HCT116 (cell line): ENCODE results near the gene SYT9. TPM values are rescaled to one million over a fixed set of nuclear protein-coding genes. Genes with fewer than 3 reads are reported as not detected.

Experiments used
- ATAC-seq: fragments of 200-7000 bp; cut with Tn5 transposase; 2 replicates; pipeline ENCODE4 v1.9.1; 2020; ENCODE audit warnings: mild to moderate bottlenecking, moderate library complexity
- BruUV-seq: library from RNA; stranded (reverse); fragments of 400-500 nt; replicated peaks from 2 replicates; lab custom pipeline; 2021; lab: Mats Ljungman, UMichigan
- CTCF ChIA-PET: fragments of 300-600 bp; sonication (Branson Sonifier 250); formaldehyde crosslinking; loops from one replicate; lab custom pipeline; 2021; ENCODE audit warnings: antibody characterized with exemption; lab: Charles Lee
- POLR2A ChIA-PET: fragments of 300-600, 350-600 bp; sonication (Branson Sonifier 250); formaldehyde crosslinking; loops from one replicate; lab custom pipeline; 2021; ENCODE audit warnings: antibody characterized with exemption; lab: Charles Lee
- RAD21 ChIA-PET, 2 experiments: fragments of 300-600 bp; sonication (Branson Sonifier 250); formaldehyde crosslinking; loops; one replicate each; lab custom pipeline; 2023; ENCODE audit warnings: low total read pairs in 2 of 2; ENCODE audit not compliant: uncharacterized antibody in 2 of 2, unreplicated experiment in 2 of 2, low non-redundant PET in 1 of 2; lab: Charles Lee
- DNase-seq: peaks from one replicate; pipeline ENCODE4 v3.0.0-alpha.2; 2010; ENCODE audit warnings: low read depth, low spot score
- H2AFZ ChIP-seq: fragments of 200-600 bp; shearing (Covaris generic), sonication (generic); 2 replicates; pipeline ENCODE4 v1.6.1; 2017; ENCODE audit warnings: low read depth, mixed run types, mixed read lengths, antibody characterized with exemption, low read length; ENCODE audit not compliant: poor library complexity, severe bottlenecking
- H3K27ac ChIP-seq: 2 replicates; pipeline ENCODE4 v1.5.1; 2012; ENCODE audit warnings: low read depth, low read length
- H3K27me3 ChIP-seq: fragments of 200-600 bp; sonication (generic); 2 replicates; pipeline ENCODE4 v1.6.1; 2016; ENCODE audit warnings: mixed run types, low read length, mixed read lengths; ENCODE audit not compliant: insufficient read depth
- H3K36me3 ChIP-seq, 2 experiments: fragments of 200-500 bp in 1 of 2; fragments of 200-600 bp in 1 of 2; sonication (Bioruptor generic) in 1 of 2; sonication (generic) in 1 of 2; 2 replicates each; pipeline versions ENCODE4 v1.5.1 to v1.6.1; 2014 to 2016; ENCODE audit warnings: low read length in 2 of 2, inconsistent platforms in 1 of 2, mixed read lengths in 1 of 2, mixed run types in 1 of 2; ENCODE audit not compliant: insufficient read depth in 2 of 2, control insufficient read depth in 1 of 2
- H3K4me1 ChIP-seq, 2 experiments: fragments of 200-600 bp in 1 of 2; sonication (generic) in 1 of 2; 2 replicates each; pipeline versions ENCODE4 v1.5.1 to v1.6.1; 2012 to 2017; ENCODE audit warnings: low read length in 2 of 2, inconsistent platforms in 1 of 2, mild to moderate bottlenecking in 1 of 2, mixed read lengths in 1 of 2, mixed run types in 1 of 2, moderate library complexity in 1 of 2; ENCODE audit not compliant: insufficient read depth in 2 of 2, control insufficient read depth in 1 of 2
- H3K4me2 ChIP-seq: fragments of 200-600 bp; sonication (generic); 2 replicates; pipeline ENCODE4 v1.6.1; 2017; ENCODE audit warnings: mixed run types, low read length, mixed read lengths
- H3K4me3 ChIP-seq, 2 experiments: fragments of 200-600 bp in 1 of 2; sonication (generic) in 1 of 2; replicated peaks in 1 of 2; 2 replicates each; pipeline ENCODE4 v1.5.1; 2011 to 2016; ENCODE audit warnings: low read length in 2 of 2, control low read depth in 1 of 2, low read depth in 1 of 2, mild to moderate bottlenecking in 1 of 2, mixed read lengths in 1 of 2, mixed run types in 1 of 2
- H3K79me2 ChIP-seq: fragments of 200-600 bp; sonication (generic); 2 replicates; pipeline ENCODE4 v1.6.1; 2017; ENCODE audit warnings: mild to moderate bottlenecking, mixed run types, low read length, moderate library complexity, mixed read lengths; ENCODE audit not compliant: insufficient read depth
- H3K9ac ChIP-seq: fragments of 200-600 bp; sonication (generic); 2 replicates; pipeline ENCODE4 v1.6.1; 2016; ENCODE audit warnings: low read length, mixed read lengths
- H3K9me2 ChIP-seq: fragments of 200-600 bp; sonication (generic), shearing (Covaris generic); 2 replicates; pipeline ENCODE4 v1.6.1; 2017; ENCODE audit warnings: mixed run types, mild to moderate bottlenecking, moderate library complexity; ENCODE audit not compliant: insufficient read depth
- H3K9me3 ChIP-seq, 2 experiments: fragments of 200-500 bp in 1 of 2; fragments of 200-600 bp in 1 of 2; sonication (Bioruptor generic) in 1 of 2; sonication (generic) in 1 of 2; 2 replicates each; pipeline ENCODE4 v1.6.1; 2014 to 2017; ENCODE audit warnings: low read length in 2 of 2, mixed read lengths in 2 of 2, inconsistent platforms in 1 of 2, low read depth in 1 of 2, mild to moderate bottlenecking in 1 of 2, mixed run types in 1 of 2, moderate library complexity in 1 of 2; ENCODE audit not compliant: control insufficient read depth in 1 of 2, insufficient read depth in 1 of 2
- H4K20me1 ChIP-seq: fragments of 200-600 bp; sonication (generic), shearing (Covaris generic); 2 replicates; pipeline ENCODE4 v1.6.1; 2017; ENCODE audit warnings: mixed run types, mild to moderate bottlenecking, moderate library complexity; ENCODE audit not compliant: insufficient read depth
- CBX3 ChIP-seq: IDR thresholded peaks from 2 replicates; pipeline ENCODE4 v1.6.1; 2012; ENCODE audit warnings: low read depth
- CEBPB ChIP-seq: IDR thresholded peaks from 2 replicates; pipeline ENCODE4 v1.6.1; 2012; ENCODE audit warnings: low read depth
- EGR1 ChIP-seq: IDR thresholded peaks from 2 replicates; pipeline ENCODE4 v1.6.1; 2012; ENCODE audit warnings: low read depth
- ELF1 ChIP-seq: IDR thresholded peaks from 2 replicates; pipeline ENCODE4 v1.6.1; 2012; ENCODE audit warnings: low read depth, borderline replicate concordance
- EZH2 ChIP-seq: fragments of 200-600 bp; sonication (generic); IDR thresholded peaks from 2 replicates; pipeline ENCODE4 v1.6.1; 2017; ENCODE audit warnings: antibody characterized with exemption, mixed run types
- EZH2phosphoT487 ChIP-seq: fragments of 200-600 bp; IDR thresholded peaks from 2 replicates; pipeline ENCODE4 v1.6.1; 2018; ENCODE audit warnings: antibody characterized with exemption, borderline replicate concordance
- FOSL1 ChIP-seq: IDR thresholded peaks from 2 replicates; pipeline ENCODE4 v1.6.1; 2012; ENCODE audit warnings: low read depth
- JUND ChIP-seq: IDR thresholded peaks from 2 replicates; pipeline ENCODE4 v1.6.1; 2012
- POLR2A ChIP-seq: IDR thresholded peaks from 2 replicates; pipeline ENCODE4 v1.7.0; 2011; ENCODE audit warnings: borderline replicate concordance; ENCODE audit not compliant: insufficient read depth, insufficient read length; ENCODE audit errors: extremely low read depth
- POLR2AphosphoS5 ChIP-seq: IDR thresholded peaks from 2 replicates; pipeline ENCODE4 v1.6.1; 2011; ENCODE audit warnings: mild to moderate bottlenecking, low read depth, low read length, moderate library complexity
- RAD21 ChIP-seq: IDR thresholded peaks from 2 replicates; pipeline ENCODE4 v1.6.1; 2012; ENCODE audit warnings: low read depth, mild to moderate bottlenecking
- SIN3A ChIP-seq: IDR thresholded peaks from 2 replicates; pipeline ENCODE4 v1.6.1; 2012; ENCODE audit warnings: low read depth
- SRF ChIP-seq: IDR thresholded peaks from 2 replicates; pipeline ENCODE4 v1.6.1; 2012; ENCODE audit warnings: low read depth
- TCF7L2 ChIP-seq: IDR thresholded peaks from 2 replicates; pipeline ENCODE4 v1.7.0; 2011; ENCODE audit warnings: borderline replicate concordance, inconsistent platforms; ENCODE audit not compliant: insufficient read depth, insufficient read length; ENCODE audit errors: extremely low read depth
- ZFX ChIP-seq: fragments of 450-650 bp; IDR thresholded peaks from 2 replicates; pipeline ENCODE4 v1.6.1; 2017
- intact Hi-C: fragments of 100-400 bp; cut with micrococcal nuclease; formaldehyde crosslinking; loops from 2 replicates; pipeline ENCODE4 v1.10.0; 2022
- total RNA-seq: library from RNA; stranded (reverse); gene quantifications from one replicate; pipeline ENCODE4 v1.2.1, GENCODE V29; 2021; ENCODE audit not compliant: unreplicated experiment
- TF ChIP-seq, protein P1 (sequence below): IDR thresholded peaks from 2 replicates; pipeline ENCODE4 v1.6.1; 2012
- TF ChIP-seq, protein P2 (sequence below): IDR thresholded peaks from 2 replicates; pipeline ENCODE4 v1.6.1; 2012
- TF ChIP-seq, protein P3 (sequence below): IDR thresholded peaks from 2 replicates; pipeline ENCODE4 v1.6.1; 2012; ENCODE audit warnings: low read depth
- TF ChIP-seq, protein P4 (sequence below), 3 experiments: fragments of 200-600 bp in 1 of 3; sonication (generic) in 1 of 3; IDR thresholded peaks in 2 of 3; conservative IDR thresholded peaks in 1 of 3; 2 replicates each; pipeline ENCODE4 v1.5.1; 2012 to 2017; ENCODE audit warnings: low read depth in 2 of 3, low read length in 2 of 3, antibody characterized with exemption in 1 of 3, borderline replicate concordance in 1 of 3, control low read depth in 1 of 3, mild to moderate bottlenecking in 1 of 3, mixed read lengths in 1 of 3, mixed run types in 1 of 3, moderate library complexity in 1 of 3; ENCODE audit not compliant: insufficient read depth in 1 of 3
- TF ChIP-seq, protein P5 (sequence below): IDR thresholded peaks from 2 replicates; pipeline ENCODE4 v1.6.1; 2011; ENCODE audit warnings: mild to moderate bottlenecking, low read length, moderate library complexity; ENCODE audit not compliant: insufficient replicate concordance; ENCODE audit errors: extremely low read depth

Gene SYT9
- total RNA-seq, 1 experiment from 2014 or later = not detected

DNA sequence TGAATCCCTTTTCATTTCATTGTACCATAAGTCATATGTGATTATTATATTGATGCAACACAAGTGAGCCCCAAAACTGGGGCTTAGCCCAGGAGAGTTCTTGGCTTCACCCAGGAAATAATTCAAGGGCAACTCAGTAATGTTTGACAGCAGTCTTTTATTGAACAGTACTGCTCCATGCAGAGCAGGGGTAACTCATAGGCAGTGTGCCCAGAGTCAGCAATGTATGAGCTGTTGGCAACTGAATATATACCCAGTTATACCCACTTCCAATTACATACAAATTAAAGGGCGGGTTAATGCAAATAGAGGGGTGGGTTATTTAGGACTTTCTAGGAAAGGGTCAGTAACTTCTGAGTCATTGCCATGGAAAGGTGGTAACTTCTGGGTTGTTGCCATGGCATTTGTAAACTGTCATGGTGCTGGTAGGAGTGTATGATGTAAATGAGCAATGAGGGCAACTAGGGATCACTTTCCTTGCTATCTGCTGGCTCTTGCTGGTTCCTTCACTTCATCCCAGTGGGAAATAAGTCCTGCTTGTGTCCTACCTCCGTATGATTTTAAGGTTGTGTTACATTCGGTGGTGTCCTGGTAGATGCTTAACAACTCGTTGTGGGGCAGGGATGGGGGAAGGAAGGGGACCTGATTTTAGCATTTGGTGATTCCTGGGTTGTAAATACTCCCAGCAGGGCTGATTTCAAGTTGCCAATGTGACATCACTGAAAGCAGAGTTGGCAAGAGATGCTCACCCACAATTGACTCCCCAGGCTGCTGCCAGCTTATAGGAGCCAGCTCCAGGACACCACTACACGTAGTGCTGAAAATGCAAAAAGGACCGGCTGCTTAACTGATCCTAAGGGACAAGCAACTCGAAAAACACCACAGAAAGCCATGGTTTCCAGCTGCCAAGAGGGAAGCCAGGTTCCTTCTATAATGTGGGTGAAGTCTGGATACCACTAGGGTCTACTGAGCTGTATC, 70.1 kb downstream of the SYT9 start:
- H3K9me3 ChIP-seq = no peaks in the 10 kb centered on the region
- POLR2A ChIA-PET = no interaction called here
- H3K4me1 ChIP-seq = no peaks in the 10 kb centered on the region
- no peaks in the 10 kb centered on the region; the same call in 1 of the 2 replicates for H4K20me1 ChIP-seq
- no peaks in the 10 kb centered on the region for H3K79me2 ChIP-seq
- CTCF ChIA-PET = no interaction called here
- H3K4me2 ChIP-seq = no peak overlapping the region
- no peak overlapping the region for H3K27ac ChIP-seq
- TF ChIP-seq ZFX (no peak), POLR2AphosphoS5 (no peak), CEBPB (no peak), CBX3 (no peak), FOSL1 (no peak), SIN3A (no peak), EZH2phosphoT487 (no peak), POLR2A (no peak), RAD21 (no peak), EZH2 (no peak), ELF1 (no peak), EGR1 (no peak), TCF7L2 (no peak), JUND (no peak), SRF (no peak)
- TF ChIP-seq, protein P1, sequence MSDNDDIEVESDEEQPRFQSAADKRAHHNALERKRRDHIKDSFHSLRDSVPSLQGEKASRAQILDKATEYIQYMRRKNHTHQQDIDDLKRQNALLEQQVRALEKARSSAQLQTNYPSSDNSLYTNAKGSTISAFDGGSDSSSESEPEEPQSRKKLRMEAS = no peak
- TF ChIP-seq, protein P2, sequence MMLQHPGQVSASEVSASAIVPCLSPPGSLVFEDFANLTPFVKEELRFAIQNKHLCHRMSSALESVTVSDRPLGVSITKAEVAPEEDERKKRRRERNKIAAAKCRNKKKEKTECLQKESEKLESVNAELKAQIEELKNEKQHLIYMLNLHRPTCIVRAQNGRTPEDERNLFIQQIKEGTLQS = no peak
- TF ChIP-seq, protein P3, sequence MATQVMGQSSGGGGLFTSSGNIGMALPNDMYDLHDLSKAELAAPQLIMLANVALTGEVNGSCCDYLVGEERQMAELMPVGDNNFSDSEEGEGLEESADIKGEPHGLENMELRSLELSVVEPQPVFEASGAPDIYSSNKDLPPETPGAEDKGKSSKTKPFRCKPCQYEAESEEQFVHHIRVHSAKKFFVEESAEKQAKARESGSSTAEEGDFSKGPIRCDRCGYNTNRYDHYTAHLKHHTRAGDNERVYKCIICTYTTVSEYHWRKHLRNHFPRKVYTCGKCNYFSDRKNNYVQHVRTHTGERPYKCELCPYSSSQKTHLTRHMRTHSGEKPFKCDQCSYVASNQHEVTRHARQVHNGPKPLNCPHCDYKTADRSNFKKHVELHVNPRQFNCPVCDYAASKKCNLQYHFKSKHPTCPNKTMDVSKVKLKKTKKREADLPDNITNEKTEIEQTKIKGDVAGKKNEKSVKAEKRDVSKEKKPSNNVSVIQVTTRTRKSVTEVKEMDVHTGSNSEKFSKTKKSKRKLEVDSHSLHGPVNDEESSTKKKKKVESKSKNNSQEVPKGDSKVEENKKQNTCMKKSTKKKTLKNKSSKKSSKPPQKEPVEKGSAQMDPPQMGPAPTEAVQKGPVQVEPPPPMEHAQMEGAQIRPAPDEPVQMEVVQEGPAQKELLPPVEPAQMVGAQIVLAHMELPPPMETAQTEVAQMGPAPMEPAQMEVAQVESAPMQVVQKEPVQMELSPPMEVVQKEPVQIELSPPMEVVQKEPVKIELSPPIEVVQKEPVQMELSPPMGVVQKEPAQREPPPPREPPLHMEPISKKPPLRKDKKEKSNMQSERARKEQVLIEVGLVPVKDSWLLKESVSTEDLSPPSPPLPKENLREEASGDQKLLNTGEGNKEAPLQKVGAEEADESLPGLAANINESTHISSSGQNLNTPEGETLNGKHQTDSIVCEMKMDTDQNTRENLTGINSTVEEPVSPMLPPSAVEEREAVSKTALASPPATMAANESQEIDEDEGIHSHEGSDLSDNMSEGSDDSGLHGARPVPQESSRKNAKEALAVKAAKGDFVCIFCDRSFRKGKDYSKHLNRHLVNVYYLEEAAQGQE = no peak
- TF ChIP-seq, protein P4, sequence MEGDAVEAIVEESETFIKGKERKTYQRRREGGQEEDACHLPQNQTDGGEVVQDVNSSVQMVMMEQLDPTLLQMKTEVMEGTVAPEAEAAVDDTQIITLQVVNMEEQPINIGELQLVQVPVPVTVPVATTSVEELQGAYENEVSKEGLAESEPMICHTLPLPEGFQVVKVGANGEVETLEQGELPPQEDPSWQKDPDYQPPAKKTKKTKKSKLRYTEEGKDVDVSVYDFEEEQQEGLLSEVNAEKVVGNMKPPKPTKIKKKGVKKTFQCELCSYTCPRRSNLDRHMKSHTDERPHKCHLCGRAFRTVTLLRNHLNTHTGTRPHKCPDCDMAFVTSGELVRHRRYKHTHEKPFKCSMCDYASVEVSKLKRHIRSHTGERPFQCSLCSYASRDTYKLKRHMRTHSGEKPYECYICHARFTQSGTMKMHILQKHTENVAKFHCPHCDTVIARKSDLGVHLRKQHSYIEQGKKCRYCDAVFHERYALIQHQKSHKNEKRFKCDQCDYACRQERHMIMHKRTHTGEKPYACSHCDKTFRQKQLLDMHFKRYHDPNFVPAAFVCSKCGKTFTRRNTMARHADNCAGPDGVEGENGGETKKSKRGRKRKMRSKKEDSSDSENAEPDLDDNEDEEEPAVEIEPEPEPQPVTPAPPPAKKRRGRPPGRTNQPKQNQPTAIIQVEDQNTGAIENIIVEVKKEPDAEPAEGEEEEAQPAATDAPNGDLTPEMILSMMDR (IDR thresholded peaks at IDR 0.05 in 2 of 3, conservative IDR thresholded peaks at IDR 0.05 in 1 of 3; ENCODE audit: borderline replicate concordance in 1 of 3, insufficient read depth in 1 of 3, low read depth in 2 of 3, low read length in 2 of 3) = no peak
- TF ChIP-seq, protein P5, sequence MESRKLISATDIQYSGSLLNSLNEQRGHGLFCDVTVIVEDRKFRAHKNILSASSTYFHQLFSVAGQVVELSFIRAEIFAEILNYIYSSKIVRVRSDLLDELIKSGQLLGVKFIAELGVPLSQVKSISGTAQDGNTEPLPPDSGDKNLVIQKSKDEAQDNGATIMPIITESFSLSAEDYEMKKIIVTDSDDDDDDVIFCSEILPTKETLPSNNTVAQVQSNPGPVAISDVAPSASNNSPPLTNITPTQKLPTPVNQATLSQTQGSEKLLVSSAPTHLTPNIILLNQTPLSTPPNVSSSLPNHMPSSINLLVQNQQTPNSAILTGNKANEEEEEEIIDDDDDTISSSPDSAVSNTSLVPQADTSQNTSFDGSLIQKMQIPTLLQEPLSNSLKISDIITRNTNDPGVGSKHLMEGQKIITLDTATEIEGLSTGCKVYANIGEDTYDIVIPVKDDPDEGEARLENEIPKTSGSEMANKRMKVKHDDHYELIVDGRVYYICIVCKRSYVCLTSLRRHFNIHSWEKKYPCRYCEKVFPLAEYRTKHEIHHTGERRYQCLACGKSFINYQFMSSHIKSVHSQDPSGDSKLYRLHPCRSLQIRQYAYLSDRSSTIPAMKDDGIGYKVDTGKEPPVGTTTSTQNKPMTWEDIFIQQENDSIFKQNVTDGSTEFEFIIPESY = no peak
- H3K9ac ChIP-seq = no peak overlapping the region
- RAD21 ChIA-PET = no interaction called here
- H3K36me3 ChIP-seq = no peaks in the 10 kb centered on the region
- no peak overlapping the region for H3K4me3 ChIP-seq
- intact Hi-C loops = no loop called here
- ATAC-seq (no peak), DNase-seq (no peak)
- no TSS peak for BruUV-seq
- peaks cover 43% of the 10 kb centered on the region for H3K27me3 ChIP-seq
- no peak overlapping the region for H2AFZ ChIP-seq
- H3K9me2 ChIP-seq = no peaks in the 10 kb centered on the region
